ENCODE data around the gene DAPK2. TPM values are rescaled to one million over a fixed set of nuclear protein-coding genes. Genes with fewer than 3 reads are reported as not detected.

DAPK2 gene
- total and polyA plus RNA-seq, 2 of the 4 experiments (the other 2 are of a cell fraction): 0.34 to 0.36 TPM

DNA sequence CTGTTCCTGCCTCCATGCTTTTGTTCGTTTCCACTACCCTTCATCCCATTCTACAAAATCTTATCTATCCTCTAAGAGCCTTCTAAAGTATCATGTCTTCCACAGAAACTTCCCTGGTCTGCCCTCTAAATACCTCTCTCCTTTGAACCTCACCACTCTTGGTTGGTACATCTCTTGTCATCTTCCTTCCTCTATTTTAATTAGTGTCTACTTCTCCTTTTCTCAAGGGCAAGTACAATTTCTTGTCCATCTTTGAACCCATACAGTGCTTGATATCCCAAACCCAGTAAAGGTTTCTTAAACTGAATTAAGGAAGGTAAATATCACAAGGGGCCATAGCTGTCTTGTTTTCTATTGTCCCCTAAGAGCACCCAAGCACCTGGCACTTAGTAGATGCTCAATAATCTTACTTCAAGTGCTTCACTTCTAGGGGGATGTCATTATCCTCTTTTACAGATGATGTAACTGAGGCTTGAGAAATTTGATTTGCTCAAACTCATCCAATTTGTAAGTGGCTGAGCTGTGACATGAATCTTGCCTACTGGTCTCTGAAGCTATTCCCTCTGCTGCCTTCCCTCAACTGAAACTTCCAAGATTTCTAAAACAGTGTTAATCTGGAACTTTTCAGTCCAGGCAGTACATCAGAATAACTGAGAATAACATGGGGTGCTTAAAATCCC lies 2.6 kb upstream of the DAPK2 start:
- Histone ChIP-seq H3K18ac (ENCODE audit: low read depth, low read length) (no peak overlapping the region), H3K4me1 (ENCODE audit: control insufficient read depth, insufficient read depth, low read length) (peaks cover 1% of the 10 kb centered on the region; the same call in 1 of the 2 replicates), H3K27me3 (ENCODE audit: control insufficient read depth, insufficient read depth, low read length) (peaks cover 36% of the 10 kb centered on the region), H4K20me1 (ENCODE audit: insufficient read depth, low read length) (no peaks in the 10 kb centered on the region; the same call in 1 of the 2 replicates), H3K9me1 (ENCODE audit: insufficient read depth, low read length) (0 out of 2 replicates have a peak, but pooled peaks cover 2% of the 10 kb centered on the region), H3K23ac (ENCODE audit: low read depth, low read length) (no peak overlapping the region), H3K4ac (ENCODE audit: low read depth, low read length) (no peak overlapping the region), H2AK5ac (ENCODE audit: low read depth, low read length) (no peak overlapping the region), H3K79me1 (ENCODE audit: low read depth in 1 of 2, low read length in 2 of 2) (no peaks in the 10 kb centered on the region), H2BK5ac (ENCODE audit: low read depth, low read length, poor library complexity, severe bottlenecking) (no peak overlapping the region), H4K5ac (ENCODE audit: low read depth, low read length) (no peak overlapping the region), H3K14ac (replicated peaks; ENCODE audit: low read depth, low read length) (no peak overlapping the region), H2BK120ac (ENCODE audit: low read depth, low read length) (no peak overlapping the region), H4K8ac (ENCODE audit: low read depth in 2 of 2, low read length in 2 of 2) (no peak overlapping the region), H3K27ac (ENCODE audit: insufficient read depth, low read length) (no peak overlapping the region), H3K9me3 (ENCODE audit: control insufficient read depth, insufficient read depth, low read length) (no peaks in the 10 kb centered on the region), H3K36me3 (ENCODE audit: control insufficient read depth, insufficient read depth, low read length) (no peaks in the 10 kb centered on the region), H4K91ac (ENCODE audit: insufficient read depth, low read depth, low read length) (no peak overlapping the region), H2BK15ac (ENCODE audit: low read depth, low read length) (no peak overlapping the region), H3K9ac (ENCODE audit: low read depth, low read length) (no peak overlapping the region), H3K4me3 (ENCODE audit: insufficient read depth, low read depth, low read length) (no peak overlapping the region), H3K4me2 (ENCODE audit: low read depth, low read length) (no peak overlapping the region), H2AK9ac (replicated peaks; ENCODE audit: low read depth, low read length, poor library complexity) (no peak overlapping the region), H2AFZ (replicated peaks; ENCODE audit: low read length, poor library complexity) (no peak overlapping the region), H3K56ac (ENCODE audit: extremely low read depth, insufficient read depth, low read length) (no peak overlapping the region), H2BK20ac (ENCODE audit: low read depth, low read length) (no peak overlapping the region)
- CTCF ChIA-PET: interaction anchor here (0.5 kb wide), 1 partner anchor 49 kb away, joined by 4 read pairs; no protein-coding TSS in a partner anchor
- intact Hi-C loops (cut with micrococcal nuclease): loop anchor here (5.0 kb wide), 1 partner anchor 217 kb away; the partner anchor contains the start of gene HERC1
- 83% methylated on average over 1 of the region's 1 CpG; no CpG with 5 or more reads in 1 of the 2 experiments for WGBS, 2 experiments (ENCODE audit: extremely low coverage in 2 of 2, insufficient read length in 1 of 2)
- dilution Hi-C loops (cut with HindIII; ENCODE audit: low sequenced_read_pairs, unreplicated experiment): no loop called here
- no TSS peak for BruUV-seq (replicated peaks)
- TF ChIP-seq CHD1 (IDR thresholded peaks at IDR 0.05; ENCODE audit: low read depth, low read length): no peak
- TF ChIP-seq, protein P1, sequence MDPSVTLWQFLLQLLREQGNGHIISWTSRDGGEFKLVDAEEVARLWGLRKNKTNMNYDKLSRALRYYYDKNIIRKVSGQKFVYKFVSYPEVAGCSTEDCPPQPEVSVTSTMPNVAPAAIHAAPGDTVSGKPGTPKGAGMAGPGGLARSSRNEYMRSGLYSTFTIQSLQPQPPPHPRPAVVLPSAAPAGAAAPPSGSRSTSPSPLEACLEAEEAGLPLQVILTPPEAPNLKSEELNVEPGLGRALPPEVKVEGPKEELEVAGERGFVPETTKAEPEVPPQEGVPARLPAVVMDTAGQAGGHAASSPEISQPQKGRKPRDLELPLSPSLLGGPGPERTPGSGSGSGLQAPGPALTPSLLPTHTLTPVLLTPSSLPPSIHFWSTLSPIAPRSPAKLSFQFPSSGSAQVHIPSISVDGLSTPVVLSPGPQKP (IDR thresholded peaks at IDR 0.05; ENCODE audit: borderline replicate concordance, low read depth, low read length): no peak
- TF ChIP-seq, protein P2, sequence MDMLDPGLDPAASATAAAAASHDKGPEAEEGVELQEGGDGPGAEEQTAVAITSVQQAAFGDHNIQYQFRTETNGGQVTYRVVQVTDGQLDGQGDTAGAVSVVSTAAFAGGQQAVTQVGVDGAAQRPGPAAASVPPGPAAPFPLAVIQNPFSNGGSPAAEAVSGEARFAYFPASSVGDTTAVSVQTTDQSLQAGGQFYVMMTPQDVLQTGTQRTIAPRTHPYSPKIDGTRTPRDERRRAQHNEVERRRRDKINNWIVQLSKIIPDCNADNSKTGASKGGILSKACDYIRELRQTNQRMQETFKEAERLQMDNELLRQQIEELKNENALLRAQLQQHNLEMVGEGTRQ (IDR thresholded peaks at IDR 0.05; ENCODE audit: low read depth, low read length): no peak
- TF ChIP-seq MXI1 (IDR thresholded peaks at IDR 0.05; ENCODE audit: borderline replicate concordance, low read depth, low read length): no peak
- TF ChIP-seq MAFK (IDR thresholded peaks at IDR 0.05; ENCODE audit: low read depth, low read length): no peak
- no peak for TF ChIP-seq MAZ (IDR thresholded peaks at IDR 0.05; ENCODE audit: borderline replicate concordance, low read depth, low read length)
- TF ChIP-seq NFE2L2 (IDR thresholded peaks at IDR 0.05; ENCODE audit: low read depth, low read length): no peak
- no peak for TF ChIP-seq CTCF (conservative IDR thresholded peaks at IDR 0.05; ENCODE audit: low read depth, low read length)
- no peak for TF ChIP-seq CEBPB (IDR thresholded peaks at IDR 0.05; ENCODE audit: low read depth, low read length)
- TF ChIP-seq FOS (IDR thresholded peaks at IDR 0.05; ENCODE audit: low read depth, low read length): no peak
- no peak for TF ChIP-seq SMC3 (IDR thresholded peaks at IDR 0.05; ENCODE audit: low read depth, low read length)
- no peak for TF ChIP-seq RFX5 (IDR thresholded peaks at IDR 0.05; ENCODE audit: low read depth, low read length)
- no peak for TF ChIP-seq RCOR1 (IDR thresholded peaks at IDR 0.05; ENCODE audit: insufficient replicate concordance, low read length)
- DNase-seq (no peak), ATAC-seq (ENCODE audit: low read depth) (no peak)
- POLR2A ChIA-PET (ENCODE audit: unreplicated experiment): no interaction called here
- in situ Hi-C loops (cut with MboI; ENCODE audit: low sequenced_read_pairs): loop anchor here (25.0 kb wide), 1 partner anchor 187 kb away; no protein-coding TSS in a partner anchor
